ENCODE measurements around the gene NTRK2.
"Not testable (repeated sequence)": the region's sequence is repeated elsewhere in the genome, so short reads cannot be mapped to it uniquely, and the experiment has no call there.

Gene NTRK2

GRCh38 chr9:85067792-85068191 lies 398.3 kb downstream of the NTRK2 start:
- no peak for DNase-seq (ENCODE audit: low spot score)

- not testable (repeated sequence) for DNase-seq (ENCODE audit: low spot score)
Observed at GRCh38 chr9:85069421-85069820, 399.9 kb downstream of the NTRK2 start.
